ENCODE data around the gene TBL1XR1.

DNA sequence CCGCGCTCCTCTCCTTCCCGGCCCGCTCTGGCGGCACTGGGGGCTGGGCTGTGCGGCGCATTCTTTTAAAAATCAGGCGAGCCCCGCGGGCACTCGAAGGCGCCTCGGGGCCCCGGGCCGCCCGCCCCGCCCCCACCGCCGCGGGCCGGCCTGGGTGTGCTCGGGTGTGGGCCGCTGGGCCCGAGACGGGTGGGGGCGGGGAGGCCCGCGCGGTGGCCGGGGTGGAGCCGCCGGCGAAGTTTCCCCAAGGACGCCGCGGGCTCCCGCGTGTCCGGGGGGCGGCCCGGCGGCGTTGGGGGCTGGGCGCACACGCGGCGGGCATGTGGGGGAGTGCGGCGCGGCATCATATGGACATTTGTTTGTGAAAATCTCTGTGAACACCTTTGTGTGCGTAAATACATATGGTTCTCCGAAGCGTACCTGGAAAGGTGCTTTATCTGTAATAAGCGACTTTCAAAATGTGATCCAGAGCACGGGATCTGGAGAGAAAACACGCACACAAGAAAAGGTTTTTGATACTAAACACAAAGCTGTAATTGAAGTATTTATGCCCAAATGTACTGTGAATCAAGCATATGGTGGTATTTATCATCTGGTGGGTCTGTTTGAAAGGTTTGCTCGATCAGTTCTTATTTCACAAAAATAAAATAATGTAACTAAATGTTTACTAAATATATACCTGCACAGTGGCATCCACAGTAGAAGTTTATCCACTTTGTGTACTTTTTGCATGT, 612 bp upstream of the TBL1XR1 start:
- TF ChIP-seq, protein P1, sequence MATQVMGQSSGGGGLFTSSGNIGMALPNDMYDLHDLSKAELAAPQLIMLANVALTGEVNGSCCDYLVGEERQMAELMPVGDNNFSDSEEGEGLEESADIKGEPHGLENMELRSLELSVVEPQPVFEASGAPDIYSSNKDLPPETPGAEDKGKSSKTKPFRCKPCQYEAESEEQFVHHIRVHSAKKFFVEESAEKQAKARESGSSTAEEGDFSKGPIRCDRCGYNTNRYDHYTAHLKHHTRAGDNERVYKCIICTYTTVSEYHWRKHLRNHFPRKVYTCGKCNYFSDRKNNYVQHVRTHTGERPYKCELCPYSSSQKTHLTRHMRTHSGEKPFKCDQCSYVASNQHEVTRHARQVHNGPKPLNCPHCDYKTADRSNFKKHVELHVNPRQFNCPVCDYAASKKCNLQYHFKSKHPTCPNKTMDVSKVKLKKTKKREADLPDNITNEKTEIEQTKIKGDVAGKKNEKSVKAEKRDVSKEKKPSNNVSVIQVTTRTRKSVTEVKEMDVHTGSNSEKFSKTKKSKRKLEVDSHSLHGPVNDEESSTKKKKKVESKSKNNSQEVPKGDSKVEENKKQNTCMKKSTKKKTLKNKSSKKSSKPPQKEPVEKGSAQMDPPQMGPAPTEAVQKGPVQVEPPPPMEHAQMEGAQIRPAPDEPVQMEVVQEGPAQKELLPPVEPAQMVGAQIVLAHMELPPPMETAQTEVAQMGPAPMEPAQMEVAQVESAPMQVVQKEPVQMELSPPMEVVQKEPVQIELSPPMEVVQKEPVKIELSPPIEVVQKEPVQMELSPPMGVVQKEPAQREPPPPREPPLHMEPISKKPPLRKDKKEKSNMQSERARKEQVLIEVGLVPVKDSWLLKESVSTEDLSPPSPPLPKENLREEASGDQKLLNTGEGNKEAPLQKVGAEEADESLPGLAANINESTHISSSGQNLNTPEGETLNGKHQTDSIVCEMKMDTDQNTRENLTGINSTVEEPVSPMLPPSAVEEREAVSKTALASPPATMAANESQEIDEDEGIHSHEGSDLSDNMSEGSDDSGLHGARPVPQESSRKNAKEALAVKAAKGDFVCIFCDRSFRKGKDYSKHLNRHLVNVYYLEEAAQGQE (IDR thresholded peaks at IDR 0.05; ENCODE audit: insufficient read depth in 1 of 2, low read depth in 2 of 2, low read length in 2 of 2): no peak
- no peak for TF ChIP-seq POLR2AphosphoS5 (IDR thresholded peaks at IDR 0.05; ENCODE audit: low read depth, low read length)

All from PFSK-1 (cell line).